Stimulated activated CD8-positive, alpha-beta memory T cell treated with anti-CD3 and anti-CD28 coated beads, Interleukin-2, amount 100 ng/mL, for 48 hours (primary cell): ENCODE results near the gene MINDY3.
A peak's percentile ranks its signal among the peaks of the same experiment; 100 is the strongest.
"Not testable (repeated sequence)": the region's sequence is repeated elsewhere in the genome, so short reads cannot be mapped to it uniquely, and the experiment has no call there.

Experiments used
- DNase-seq, 2 donors: peaks; one replicate each; pipeline ENCODE4 v3.0.0-alpha.2; 2020; ENCODE audit warnings: low read depth in 2 of 2

The MINDY3 gene

DNA sequence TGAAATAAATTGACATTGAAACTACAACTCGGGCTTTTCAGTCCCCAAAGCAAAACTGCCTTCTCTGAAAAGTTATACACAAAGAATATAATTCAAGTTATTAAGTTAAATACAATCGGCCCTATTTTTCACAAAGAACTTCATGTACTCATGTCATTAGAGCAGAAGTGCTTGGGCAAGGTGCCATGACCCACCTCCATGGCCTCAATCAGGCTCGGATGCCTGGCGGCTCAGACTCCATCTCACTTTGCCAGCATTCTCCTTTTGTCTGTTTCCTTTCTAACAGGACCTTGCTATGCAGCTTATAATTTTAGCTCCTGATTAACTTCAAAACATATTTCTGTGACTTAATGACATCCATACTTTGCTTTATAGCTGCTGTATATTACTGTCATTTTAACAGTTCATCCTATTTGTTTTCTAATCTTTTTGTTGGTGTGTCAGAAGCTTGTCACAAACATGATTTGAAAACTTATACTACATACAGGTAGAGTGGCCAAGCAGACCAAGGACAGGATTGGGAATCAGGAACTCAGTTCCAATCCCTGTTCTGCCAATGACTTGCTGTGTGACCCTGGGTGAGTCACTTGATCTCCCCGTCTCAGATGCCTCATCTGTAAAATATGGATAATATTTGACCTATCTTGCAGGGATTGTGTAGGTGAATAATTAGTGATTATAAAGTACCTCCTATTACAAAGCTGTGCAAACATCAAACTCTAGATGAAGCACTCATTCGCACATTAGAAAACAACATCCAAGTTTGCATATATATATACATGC is 79.8 kb downstream of the MINDY3 start:
- DNase-seq: no peak

DNA sequence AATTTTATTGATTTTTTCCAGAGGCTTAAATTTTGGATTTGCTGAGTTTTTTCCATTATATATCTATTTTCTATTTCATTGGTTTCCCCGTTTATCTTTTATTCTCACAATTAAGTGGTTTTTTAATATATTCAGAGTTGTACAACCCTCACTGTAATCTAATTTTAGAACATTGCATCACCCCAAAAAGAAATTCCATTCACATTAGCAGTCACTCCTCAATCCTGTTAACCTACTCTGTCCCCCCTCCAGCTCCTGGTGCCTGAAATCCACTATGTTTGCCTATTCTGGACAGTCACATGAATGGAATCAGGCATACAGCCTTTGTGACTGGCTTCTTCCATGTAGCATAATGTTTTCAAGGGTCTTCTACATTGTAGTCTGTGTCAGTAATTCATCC is 84.8 kb downstream of the MINDY3 start:
- DNase-seq: no peak

DNA sequence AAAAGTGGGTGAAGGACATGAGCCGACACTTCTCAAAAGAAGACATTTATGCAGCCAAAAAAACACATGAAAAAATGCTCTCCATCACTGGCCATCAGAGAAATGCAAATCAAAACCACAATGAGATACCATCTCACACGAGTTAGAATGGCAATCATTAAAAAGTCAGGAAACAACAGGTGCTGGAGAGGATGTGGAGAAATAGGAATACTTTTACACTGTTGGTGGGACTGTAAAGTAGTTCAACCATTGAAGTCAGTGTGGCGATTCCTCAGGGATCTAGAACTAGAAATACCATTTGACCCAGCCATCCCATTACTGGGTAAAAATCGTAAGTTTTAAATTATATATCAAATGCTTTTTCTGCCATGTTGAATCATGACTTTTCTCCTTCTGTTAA is 85.8 kb downstream of the MINDY3 start:
- not testable (repeated sequence) for DNase-seq

DNA sequence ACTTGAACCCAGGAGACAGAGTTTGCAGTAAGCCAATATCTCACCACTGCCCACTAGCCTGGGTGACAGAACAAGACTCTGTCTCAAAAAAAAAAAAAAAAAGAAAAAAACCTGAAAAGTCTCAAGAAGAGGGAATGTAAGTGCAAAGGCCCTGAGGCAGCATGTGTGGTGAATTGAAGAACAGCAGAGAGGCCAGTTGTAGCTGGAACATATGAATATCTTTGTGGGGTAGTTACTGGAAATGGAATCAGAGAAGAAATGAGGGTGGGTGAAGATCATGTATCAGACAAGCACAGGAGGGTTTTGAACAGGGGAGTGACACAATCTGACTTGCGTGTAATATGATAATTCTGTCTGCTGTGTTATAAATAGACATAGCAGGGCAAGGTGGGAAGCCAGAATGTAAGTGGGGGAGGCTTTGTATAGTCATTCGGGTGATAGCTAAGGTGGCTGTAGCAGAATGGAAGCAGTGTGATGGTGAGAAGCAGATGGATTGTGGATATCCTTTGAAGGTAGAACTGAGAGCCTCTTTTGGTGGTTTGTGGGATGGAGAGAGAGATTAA is 95.3 kb downstream of the MINDY3 start:
- DNase-seq: no peak

DNA sequence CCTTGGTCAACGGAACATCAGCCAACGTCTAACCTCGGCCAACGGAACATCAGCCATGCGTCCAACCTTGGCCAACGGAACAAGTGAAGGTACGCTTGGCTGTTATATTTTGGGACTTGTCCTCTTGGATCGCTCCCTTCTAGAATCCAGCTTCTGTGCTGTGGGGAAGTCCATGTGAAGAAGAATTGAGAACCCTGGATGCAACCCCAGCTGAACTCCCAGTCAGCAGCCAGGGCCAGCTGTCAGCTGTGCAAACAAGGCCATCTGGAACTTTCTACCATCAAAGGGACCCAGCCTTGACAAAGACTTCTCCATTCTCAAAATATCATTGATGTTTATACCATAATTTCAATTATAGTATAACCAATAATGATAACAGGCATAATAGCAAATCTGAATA is 97.3 kb downstream of the MINDY3 start:
- no peak for DNase-seq

DNA sequence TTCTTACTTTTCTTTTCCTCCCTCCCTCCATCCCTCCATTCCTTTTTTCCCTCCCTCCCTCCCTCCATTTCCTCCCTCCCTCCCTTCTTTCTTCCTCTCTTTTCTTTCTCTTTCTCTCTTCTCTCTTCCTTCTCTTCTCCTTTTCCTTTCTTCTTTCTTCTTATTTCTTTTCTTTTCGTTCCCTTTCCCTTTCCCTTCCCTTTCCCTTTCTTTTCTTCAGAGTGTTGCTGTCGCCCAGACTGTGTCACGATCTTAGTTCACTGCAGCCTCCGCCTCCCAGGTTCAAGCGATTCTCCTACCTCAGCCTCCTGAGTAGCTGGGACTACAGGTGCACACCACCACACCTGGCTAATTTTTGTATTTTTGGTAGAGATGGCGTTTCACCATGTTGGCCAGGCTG is 98.1 kb downstream of the MINDY3 start:
- not testable (repeated sequence) for DNase-seq

DNA sequence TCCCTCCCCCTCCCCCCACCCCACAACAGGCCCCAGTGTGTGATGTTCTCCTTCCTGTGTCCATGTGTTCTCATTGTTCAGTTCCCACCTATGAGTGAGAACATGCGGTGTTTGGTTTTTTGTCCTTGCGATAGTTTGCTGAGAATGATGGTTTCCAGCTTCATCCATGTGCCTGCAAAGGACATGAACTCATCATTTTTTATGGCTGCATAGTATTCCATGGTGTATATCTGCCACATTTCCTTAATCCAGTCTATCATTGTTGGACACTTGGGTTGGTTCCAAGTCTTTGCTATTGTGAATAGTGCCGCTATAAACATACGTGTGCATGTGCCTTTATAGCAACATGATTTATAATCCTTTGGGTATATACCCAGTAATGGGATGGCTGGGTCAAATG is 99.1 kb downstream of the MINDY3 start:
- not testable (repeated sequence) for DNase-seq

DNA sequence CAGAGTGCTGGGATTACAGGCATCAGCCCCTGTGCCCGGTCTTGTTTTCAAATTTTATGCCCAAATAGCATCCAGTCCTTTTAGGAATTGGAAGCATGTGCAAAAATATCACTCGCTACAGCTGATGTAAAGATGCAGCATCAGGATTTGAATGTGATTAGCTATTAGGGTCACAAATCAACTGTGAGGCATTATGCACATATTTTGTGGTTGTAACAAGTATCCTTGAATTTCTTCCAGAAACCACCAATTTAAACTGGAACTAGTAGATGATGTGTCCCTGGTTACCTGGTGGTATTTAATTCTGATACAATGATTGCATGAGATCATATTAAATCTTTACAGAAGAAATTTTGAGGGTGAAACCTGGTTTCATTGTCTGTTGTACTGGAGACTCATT is 99.6 kb downstream of the MINDY3 start:
- DNase-seq: no peak

DNA sequence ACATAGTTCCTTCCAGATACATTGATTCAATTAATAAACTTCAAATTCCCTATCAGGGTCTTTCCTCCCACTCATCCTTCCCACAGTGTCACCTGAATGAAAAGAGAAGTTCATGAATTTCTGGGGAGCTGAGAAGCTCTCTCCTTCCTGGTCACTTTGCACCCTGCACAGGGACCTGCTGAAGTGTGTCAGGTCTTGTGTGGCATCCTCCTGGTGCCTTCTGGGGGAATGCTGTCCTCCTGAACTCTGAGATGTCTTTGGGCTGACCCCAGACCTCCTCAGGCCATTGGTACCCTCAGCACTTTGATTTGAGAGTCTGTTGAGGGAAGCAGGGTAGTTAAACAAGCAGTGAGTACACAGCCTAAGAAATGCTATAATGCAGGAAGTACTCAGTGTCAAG is 101.0 kb downstream of the MINDY3 start:
- no peak for DNase-seq

DNA sequence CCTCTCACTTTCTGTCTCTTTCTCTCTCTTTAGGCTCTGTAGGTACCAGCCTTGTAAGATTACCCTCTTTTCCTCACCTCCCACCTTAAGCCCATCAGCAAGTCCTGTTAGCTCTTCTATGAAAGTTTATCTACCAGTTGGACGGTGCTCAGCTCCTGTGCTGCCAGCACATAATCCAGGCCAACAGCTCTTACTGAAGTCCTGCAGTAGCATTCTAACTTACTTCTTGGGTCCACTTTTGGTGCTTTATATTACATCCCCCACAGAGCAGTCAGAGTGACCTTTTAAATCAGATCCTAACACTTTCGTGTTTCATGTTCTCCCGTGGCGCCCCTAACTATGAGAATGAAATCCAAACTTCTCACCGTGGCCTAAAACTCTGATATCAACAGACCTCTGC is 101.7 kb downstream of the MINDY3 start:
- DNase-seq: no peak

DNA sequence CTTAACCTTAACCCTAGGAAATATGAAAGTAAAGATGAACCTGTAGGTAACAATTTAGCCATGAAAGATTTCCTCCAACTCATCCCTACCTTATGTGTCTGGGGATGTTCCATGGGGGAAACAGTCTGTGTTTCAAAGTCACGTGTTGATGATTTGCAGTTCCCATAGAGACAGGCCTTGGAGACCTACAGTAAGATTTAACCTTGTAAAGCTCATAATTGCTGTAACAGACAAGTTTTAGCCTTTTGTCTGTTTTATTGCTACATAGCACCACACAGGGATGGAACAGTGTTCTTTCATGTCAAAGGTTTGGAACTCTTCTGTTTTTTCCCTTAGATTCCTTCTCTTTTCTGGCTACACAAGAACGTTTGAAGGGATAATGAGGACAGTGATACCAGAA is 105.4 kb downstream of the MINDY3 start:
- no peak for DNase-seq

DNA sequence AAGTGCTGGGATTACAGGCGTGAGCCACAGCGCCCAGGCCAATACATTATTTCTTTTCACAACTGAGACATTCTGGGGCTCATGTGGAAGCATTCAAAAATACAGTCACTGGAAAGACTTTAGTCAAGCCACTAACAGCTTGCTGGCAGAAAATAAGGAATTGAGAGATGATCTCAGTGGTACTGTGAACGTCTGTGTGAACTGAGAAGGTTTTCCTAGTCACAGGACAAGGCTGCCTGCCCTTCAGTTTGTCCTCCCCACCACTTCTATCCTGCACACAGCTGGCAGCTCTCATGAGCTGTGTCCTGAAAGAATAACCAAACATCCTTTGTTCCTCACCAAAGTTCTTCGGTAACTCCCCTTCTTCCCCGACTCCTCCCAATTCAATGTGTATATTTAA is 109.3 kb downstream of the MINDY3 start:
- DNase-seq: no peak

DNA sequence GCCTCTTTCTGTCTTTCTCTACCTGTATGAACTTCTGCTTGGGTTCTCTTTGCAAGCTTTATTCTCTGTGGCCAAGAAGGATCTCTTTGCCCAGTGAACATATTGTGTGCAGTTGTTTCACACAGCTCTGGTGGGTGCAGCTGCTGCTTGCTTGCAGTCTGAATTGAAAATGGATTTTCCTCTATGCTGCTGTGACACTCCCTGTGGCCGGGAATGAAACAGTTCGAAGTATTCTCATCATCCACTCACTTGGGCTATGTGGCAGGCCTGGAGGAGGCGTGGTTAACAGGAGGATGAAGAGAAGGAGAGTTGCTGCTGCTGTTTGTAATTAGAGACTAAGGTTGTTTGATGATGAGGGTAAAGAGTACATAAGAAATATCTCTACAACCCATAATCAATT is 112.2 kb downstream of the MINDY3 start:
- no peak for DNase-seq

DNA sequence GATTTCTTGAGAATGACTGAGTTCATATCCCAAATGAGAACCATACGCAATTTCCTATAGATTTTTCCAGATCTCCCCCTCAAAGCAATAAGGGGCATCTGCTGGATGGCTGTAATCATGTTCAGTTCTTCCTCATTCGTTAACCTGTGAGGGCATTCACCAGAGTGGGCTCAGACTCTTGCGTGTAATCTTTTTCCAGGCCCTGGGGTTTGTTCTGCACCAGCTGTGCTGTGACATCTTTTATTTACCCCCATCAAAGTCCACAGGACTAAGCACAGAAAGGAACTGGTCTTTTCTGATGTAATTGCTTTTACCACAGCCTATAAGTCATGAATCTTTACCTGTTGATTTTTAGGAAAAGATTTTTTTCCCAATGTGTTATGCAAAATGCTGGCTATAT is 112.7 kb downstream of the MINDY3 start:
- DNase-seq: no peak

DNA sequence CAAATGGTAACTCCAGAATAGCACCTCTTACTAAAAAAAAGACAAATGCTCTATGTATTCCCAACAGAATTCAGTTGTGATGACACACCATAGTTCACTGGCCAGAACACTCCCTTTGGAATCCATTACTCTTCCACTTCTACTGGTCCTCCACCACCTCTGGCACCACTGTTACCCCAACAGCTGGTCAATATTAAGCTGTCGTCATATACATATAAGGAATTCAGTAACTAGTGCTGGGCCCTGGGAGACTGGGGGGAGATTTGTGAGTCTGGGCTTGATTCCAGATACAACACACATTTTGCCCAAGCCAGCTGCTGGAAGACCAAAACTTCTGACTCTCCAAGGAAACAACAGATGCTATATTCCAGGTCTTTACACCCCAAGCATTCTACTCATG is 114.6 kb downstream of the MINDY3 start:
- DNase-seq: no peak

DNA sequence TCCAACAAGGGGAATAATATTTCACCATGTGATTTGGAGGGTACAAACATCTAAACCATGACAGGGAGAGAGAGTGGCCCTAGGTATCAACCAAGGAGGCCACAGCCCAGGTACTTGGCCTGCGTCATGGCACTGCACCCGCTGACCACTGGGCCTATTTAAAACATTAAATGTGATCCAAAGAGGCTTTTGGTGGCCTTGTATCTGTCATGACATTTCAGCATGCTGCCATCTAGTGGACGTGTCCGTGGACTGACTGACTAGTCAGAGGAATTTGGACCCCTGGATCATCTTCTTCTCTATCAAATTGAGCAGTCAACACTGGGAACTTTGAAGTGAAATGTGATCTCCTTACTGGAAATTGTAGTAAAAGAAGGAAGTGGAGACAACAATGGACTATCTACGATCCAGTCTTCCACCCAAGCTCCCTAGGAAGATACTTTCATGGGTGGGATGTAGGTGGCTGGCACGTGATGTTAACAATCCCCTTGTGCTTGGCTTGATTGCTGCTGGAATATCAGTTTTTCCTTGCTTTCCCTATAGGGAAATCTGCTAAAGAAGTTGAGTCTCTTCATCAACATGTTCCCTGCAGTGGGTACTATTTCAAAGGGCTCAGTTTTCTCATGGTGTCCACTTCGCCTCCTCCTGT is 116.0 kb downstream of the MINDY3 start:
- DNase-seq: peak; percentile 7 to 20

DNA sequence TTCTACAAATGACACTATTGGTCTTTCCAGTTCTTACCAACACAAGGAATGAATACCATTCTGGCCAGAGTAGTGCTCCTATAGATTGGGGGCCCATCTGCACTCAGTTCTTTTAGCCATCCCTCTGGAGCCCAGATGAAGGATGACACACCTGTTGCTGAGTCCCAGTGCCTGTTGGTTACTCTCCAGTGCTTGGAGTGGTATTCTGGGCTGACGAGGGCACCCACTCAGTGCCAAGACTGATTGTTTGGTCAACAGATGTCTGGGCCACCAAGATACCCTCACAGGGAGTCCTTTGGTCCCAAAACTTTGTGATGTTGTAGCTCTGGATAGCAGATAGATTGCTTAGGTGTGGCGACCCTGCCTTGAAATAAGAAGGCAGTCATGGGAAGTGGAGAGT is 116.9 kb downstream of the MINDY3 start:
- DNase-seq: no peak

DNA sequence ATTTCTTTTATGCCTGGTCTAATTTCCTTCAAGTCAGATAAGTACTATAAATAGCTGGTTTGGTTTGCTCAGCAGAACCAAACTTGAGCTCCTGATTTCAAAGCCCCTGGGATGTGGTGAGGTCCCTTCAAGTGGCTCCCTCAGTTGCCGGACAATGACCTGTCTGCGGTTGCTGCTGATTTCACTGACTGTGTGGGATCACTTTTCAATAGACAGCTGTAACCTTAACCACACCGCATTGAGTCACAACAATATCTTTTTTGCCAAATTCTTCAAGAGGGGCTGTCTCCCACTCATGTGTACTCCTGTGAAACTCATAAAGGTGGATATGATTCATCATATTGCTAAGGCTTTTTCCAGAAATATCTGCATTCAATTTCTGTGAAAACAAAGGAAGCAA is 117.5 kb downstream of the MINDY3 start:
- no peak for DNase-seq

DNA sequence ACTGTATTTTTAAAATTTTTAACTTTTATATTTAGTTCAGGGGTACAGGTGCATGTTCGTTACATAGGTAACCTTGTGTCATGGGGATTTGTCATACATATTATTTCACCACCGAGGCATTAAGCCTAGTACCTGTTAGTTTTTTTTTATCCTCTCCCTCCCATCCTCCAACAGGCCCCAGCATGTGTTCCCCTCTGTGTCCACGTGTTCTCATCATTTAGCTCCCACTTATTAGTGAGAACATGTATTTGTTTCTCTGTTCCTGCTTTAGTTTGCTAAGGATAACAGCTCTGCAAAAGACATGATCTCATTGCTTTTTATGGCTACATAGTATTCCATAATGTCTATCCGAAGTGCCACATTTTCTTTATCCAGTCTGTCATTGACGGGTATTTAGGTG is 118.2 kb downstream of the MINDY3 start:
- no peak for DNase-seq

DNA sequence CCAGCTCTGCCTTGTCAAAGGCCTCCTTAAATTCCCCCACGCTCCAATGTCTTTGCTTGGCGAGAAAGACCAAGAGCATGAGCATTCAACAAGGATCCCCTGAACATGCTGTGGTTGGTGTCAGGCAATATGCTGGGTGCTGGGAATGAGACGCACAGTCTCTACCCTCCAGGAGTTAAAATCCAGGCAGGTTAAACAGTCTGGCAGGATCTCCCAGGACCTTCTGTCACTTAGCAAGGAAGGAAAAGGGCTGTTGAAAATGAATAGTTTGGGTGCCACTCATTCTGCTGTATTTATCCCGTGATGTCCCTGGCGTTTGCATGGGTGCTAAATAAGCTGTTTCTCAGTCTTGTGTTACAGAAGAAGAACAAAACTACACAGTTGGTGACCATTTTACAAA is 118.7 kb downstream of the MINDY3 start:
- DNase-seq: no peak

DNA sequence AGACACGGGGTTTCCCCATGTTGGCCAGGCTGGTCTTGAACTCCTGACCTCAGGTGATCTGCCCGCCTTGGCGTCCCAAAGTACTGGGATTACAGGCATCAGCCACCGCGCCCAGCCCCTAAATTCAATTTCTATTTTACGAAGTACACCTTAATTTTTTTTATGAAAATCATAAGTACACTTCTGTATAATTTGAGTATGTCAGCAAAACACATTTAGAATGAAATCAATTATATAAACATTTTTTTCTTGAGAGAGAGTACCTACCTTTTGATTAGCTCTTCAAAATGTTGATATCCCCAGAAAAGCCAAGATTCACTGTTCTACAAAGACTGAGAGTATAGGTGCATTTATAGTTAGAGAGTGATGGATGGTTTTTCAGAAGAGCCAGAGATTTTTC is 120.0 kb downstream of the MINDY3 start:
- no peak for DNase-seq

DNA sequence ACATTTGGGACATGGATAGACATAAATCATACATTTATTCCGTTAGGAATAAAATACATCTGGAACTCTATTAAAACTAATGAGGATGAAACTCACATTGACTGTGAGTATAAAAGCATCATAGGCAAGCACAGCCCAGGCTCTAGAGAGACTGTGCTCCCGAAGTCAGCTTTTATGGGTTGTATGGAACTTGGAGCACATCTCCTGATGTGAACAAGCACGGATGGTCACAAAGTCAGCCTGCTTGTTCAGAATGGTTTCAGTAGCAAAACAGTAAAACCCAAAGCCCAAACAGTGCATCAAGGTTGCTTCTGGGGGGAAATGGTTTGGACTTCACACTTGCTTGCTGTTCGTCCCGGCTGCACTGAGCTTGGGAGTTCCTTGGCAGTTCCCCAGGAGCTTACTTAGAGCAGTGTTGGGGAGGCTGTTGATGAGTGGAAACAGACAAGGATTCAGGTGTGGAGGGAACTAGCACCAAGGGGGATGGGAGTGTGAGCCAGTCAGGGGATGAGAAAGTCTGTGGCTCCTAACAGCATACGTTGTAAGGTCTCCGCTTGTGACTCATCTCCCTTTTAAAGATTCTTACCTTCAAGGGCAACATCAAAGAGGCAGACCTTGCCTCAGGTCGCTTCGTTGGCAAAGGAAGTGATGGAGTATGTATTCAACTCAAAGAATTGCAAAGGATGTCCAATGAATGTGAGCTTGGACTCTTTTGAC is 120.9 kb downstream of the MINDY3 start:
- no peak for DNase-seq
